Body of pancreas (tissue), 4 donors: ENCODE results near the gene FAM111A. TPM values are rescaled to one million over a fixed set of nuclear protein-coding genes. Genes with fewer than 3 reads are reported as not detected.

ENCODE experiments used
- ATAC-seq: fragments of 150-250 bp; one replicate; pipeline ENCODE4 v1.9.1; 2016
- DNase-seq, 4 donors: peaks; one replicate each; pipeline ENCODE4 v3.0.0-alpha.2; 2019
- H3K27ac ChIP-seq, 4 donors: fragments of 200-600 bp; sonication (generic); 1 replicate in 3 of 4; 2 replicates in 1 of 4; pipeline versions ENCODE4 v1.5.1 to v1.6.1; 2016 to 2019; ENCODE audit warnings: mild to moderate bottlenecking in 1 of 4, mixed read lengths in 1 of 4, moderate library complexity in 1 of 4
- H3K27me3 ChIP-seq, 2 donors: fragments of 200-600 bp; sonication (generic); one replicate each; pipeline ENCODE4 v1.6.0; 2016; ENCODE audit warnings: mild to moderate bottlenecking in 1 of 2
- H3K36me3 ChIP-seq, 2 donors: fragments of 200-600 bp; sonication (generic); replicated peaks in 1 of 2; 2 replicates each; pipeline ENCODE4 v1.5.1; 2016; ENCODE audit warnings: low read depth in 2 of 2; ENCODE audit not compliant: insufficient read depth in 1 of 2
- H3K4me1 ChIP-seq: fragments of 200-600 bp; sonication (generic); one replicate; pipeline ENCODE4 v1.6.0; 2016
- H3K4me3 ChIP-seq, 2 donors: fragments of 200-600 bp; sonication (generic); 1 replicate in 1 of 2; 2 replicates in 1 of 2; pipeline ENCODE4 v1.5.1; 2016 to 2019
- H3K9me3 ChIP-seq, 3 donors: fragments of 200-600 bp; sonication (generic); 1 replicate in 2 of 3; 2 replicates in 1 of 3; pipeline ENCODE4 v1.5.1; 2016
- POLR2A ChIP-seq, 3 donors: fragments of 450-650 bp; IDR thresholded peaks; one replicate each; pipeline ENCODE4 v1.6.1; 2016; ENCODE audit warnings: antibody characterized with exemption in 3 of 3, mild to moderate bottlenecking in 2 of 3
- WGBS, 2 donors: methylation state at CpG; one replicate each; pipeline ENCODE4 v1.1.5; 2017; 5-methylcytosine and 5-hydroxymethylcytosine counted together
- intact Hi-C: fragments of 100-400 bp; cut with DNase I; formaldehyde crosslinking; loops from one replicate; pipeline ENCODE4 v1.15.1; 2023
- total RNA-seq, 2 donors: library from RNA; depleted of rRNA; stranded (reverse); fragments of >200 nt; gene quantifications; one replicate each; pipeline ENCODE4 v1.1.0, GENCODE V29; 2016
- TF ChIP-seq, protein P1 (sequence below), 7 experiments: fragments of 450-650 bp in 4 of 7; fragments of 200-600 bp in 3 of 7; sonication (generic) in 3 of 7; IDR thresholded peaks; one replicate each; pipeline ENCODE4 v1.5.1; 2016 to 2019; ENCODE audit warnings: antibody characterized with exemption in 7 of 7

FAM111A gene
- total RNA-seq, 2 donors from 2014 or later: 17.4 to 43.8 TPM

DNA sequence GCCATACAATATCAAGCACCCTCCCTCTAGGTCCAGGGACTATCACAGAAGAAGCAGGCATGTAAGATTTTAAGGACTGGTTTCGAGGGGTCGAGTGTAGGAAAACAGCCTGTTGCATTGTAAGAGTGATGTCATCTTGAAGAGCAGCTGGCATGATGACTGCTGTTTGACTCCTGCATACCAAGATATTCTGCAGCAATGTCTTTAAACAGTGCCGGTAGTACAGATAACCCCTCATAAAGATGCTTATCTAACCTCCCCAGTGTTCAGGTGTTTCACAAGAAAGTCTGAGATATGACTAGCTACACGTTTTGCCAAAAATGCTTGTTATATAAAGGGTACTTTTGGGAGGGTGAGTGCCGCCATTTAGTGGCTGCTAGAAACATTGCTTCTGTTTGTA is 12.0 kb downstream of the FAM111A start:
- DNase-seq (no peak), ATAC-seq (no peak)
- no peak for TF ChIP-seq POLR2A (IDR thresholded peaks at IDR 0.05)
- TF ChIP-seq, protein P1, sequence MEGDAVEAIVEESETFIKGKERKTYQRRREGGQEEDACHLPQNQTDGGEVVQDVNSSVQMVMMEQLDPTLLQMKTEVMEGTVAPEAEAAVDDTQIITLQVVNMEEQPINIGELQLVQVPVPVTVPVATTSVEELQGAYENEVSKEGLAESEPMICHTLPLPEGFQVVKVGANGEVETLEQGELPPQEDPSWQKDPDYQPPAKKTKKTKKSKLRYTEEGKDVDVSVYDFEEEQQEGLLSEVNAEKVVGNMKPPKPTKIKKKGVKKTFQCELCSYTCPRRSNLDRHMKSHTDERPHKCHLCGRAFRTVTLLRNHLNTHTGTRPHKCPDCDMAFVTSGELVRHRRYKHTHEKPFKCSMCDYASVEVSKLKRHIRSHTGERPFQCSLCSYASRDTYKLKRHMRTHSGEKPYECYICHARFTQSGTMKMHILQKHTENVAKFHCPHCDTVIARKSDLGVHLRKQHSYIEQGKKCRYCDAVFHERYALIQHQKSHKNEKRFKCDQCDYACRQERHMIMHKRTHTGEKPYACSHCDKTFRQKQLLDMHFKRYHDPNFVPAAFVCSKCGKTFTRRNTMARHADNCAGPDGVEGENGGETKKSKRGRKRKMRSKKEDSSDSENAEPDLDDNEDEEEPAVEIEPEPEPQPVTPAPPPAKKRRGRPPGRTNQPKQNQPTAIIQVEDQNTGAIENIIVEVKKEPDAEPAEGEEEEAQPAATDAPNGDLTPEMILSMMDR (IDR thresholded peaks at IDR 0.05): no peak
- H3K4me1 ChIP-seq: no peaks in the 10 kb centered on the region
- intact Hi-C loops: no loop called here
- no peaks in the 10 kb centered on the region for H3K36me3 ChIP-seq
- H3K4me3 ChIP-seq: no peak overlapping the region
- H3K27ac ChIP-seq: no peak overlapping the region
- 71 to 74% methylated on average over 4 to 5 of the region's 5 CpGs for WGBS, 2 donors
- no peaks in the 10 kb centered on the region for H3K9me3 ChIP-seq
- H3K27me3 ChIP-seq: no peaks in the 10 kb centered on the region

DNA sequence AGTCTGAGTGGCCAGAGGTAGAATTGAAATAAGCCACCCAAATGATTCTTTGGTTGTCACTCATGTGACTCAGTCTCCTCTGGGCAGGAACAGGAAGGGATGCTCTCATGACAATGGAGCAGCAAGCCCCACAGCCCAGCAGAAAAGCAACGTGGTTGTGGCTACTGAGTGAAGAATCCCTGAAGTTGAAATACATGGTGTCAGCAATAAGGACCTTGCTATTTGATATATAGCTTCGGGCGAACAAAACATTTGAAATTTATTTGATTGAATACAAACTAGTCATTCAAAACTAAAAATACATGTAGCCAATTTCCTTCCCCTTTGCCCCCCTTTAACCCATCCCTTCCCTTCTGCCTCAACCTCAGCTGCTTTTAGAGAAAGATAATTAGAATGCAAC is 14.8 kb downstream of the FAM111A start:
- no peaks in the 10 kb centered on the region for H3K4me1 ChIP-seq
- H3K36me3 ChIP-seq: no peaks in the 10 kb centered on the region
- DNase-seq: no peak
- H3K27ac ChIP-seq: no peak overlapping the region
- TF ChIP-seq POLR2A (IDR thresholded peaks at IDR 0.05): no peak
- TF ChIP-seq, protein P1 (IDR thresholded peaks at IDR 0.05): no peak
- H3K4me3 ChIP-seq: no peak overlapping the region
- no peaks in the 10 kb centered on the region for H3K27me3 ChIP-seq
- intact Hi-C loops: no loop called here
- no peak for ATAC-seq
- WGBS, 2 donors: 50 to 58% methylated on average over 3 of the region's 3 CpGs
- no peaks in the 10 kb centered on the region for H3K9me3 ChIP-seq

DNA sequence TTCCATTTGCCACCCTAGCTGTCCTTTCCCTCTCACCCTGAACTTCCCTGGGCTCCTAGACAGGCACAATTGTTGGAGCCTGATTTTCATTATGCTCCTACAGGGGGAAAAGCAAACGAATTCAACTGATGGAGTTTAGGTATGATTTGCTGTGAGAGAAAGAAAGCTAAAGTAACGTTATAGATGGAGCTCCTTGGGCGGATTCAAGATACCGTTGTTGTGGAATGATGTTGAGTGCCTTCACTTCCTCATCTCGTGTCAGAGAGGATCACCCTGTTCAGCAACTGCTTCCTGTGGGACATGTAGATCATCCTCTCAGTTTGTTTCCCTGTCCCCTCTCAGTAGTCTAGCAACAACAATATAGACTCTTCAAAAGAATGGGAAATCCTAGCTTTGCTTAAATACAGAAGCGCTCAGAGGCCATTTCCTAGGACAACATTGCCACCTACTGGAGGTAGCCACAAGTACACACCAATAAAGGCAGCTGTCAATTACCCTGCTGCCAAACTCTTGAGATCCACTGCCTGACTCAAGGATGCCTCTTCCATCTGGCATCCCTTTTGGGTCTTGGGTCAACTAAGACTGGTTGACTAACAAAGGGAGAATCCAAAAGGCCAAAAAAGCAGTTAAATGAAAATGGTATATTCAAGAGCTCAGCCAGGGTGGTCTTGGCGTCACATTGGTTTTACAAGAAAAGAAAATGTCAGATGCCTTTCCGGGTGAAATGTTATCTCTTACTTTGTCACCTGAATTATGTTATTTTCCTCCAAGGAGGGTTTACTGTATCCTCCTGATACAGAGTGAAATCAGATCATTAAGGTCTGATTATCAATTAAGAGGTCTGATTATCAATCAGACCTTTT is 15.8 kb downstream of the FAM111A start:
- no peak for TF ChIP-seq POLR2A (IDR thresholded peaks at IDR 0.05)
- TF ChIP-seq, protein P1 (IDR thresholded peaks at IDR 0.05): peak; percentile 65 to 88 (median 79)
- Histone ChIP-seq H3K4me1 (no peaks in the 10 kb centered on the region), H3K27ac (no peak overlapping the region), H3K9me3 (no peaks in the 10 kb centered on the region), H3K27me3 (no peaks in the 10 kb centered on the region), H3K36me3 (no peaks in the 10 kb centered on the region), H3K4me3 (no peak overlapping the region)
- DNase-seq (peak; percentile 56 to 65 (median 62)), ATAC-seq (peak; percentile 85)
- 32 to 34% methylated on average over 8 of the region's 8 CpGs for WGBS, 2 donors
- intact Hi-C loops: no loop called here

DNA sequence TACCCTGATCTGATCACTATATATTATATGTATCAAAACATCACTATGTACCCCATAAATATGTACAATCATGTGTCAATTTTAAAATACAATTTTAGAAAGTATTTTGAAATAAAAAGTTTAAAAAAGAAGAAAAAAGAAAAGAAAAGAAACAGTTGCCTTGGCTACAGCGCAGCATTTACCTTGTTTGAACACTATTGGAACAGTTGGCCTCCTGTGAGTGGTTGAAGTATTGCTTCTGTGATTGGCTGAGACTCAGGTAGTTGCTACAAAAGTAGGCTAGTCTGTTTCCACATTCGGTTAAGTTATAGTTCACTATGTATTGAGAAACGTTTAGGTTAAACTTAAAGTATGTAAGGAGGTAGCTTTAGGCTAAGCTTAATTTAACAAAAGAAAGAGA is 21.4 kb downstream of the FAM111A start:
- Histone ChIP-seq H3K9me3 (no peaks in the 10 kb centered on the region), H3K4me3 (no peak overlapping the region), H3K27ac (no peak overlapping the region), H3K36me3 (no peaks in the 10 kb centered on the region), H3K27me3 (no peaks in the 10 kb centered on the region), H3K4me1 (no peaks in the 10 kb centered on the region)
- 73 to 77% methylated on average over 3 of the region's 3 CpGs for WGBS, 2 donors
- intact Hi-C loops: no loop called here
- no peak for ATAC-seq
- no peak for TF ChIP-seq POLR2A (IDR thresholded peaks at IDR 0.05)
- TF ChIP-seq, protein P1 (IDR thresholded peaks at IDR 0.05): no peak
- no peak for DNase-seq
